ENCODE results near the gene ALDH4A1.

ALDH4A1 gene

GRCh38 chr1:18902523-18903290 is at the start of gene ALDH4A1:
Gene ALDH4A1, minus strand, starts transcription at chr1:18902555. Its CDS starts 32 bp downstream, at chr1:18902523.
- DNase-seq (ENCODE audit: low read depth) = peak; percentile 88

GRCh38 chr1:18951818-18952391 is 49.5 kb upstream of the ALDH4A1 start:
- DNase-seq (ENCODE audit: low read depth) = peak; percentile 74

GRCh38 chr1:18951416-18951815 is 49.1 kb upstream of the ALDH4A1 start:
- no peak for DNase-seq (ENCODE audit: low read depth)

GRCh38 chr1:18950401-18951026 is 48.2 kb upstream of the ALDH4A1 start:
- no peak for DNase-seq (ENCODE audit: low read depth)

GRCh38 chr1:18949686-18950400 is 47.5 kb upstream of the ALDH4A1 start:
- no peak for DNase-seq (ENCODE audit: low read depth)

- DNase-seq (ENCODE audit: low read depth) = no peak
These were observed 46.7 kb upstream of the ALDH4A1 start for GRCh38 chr1:18948913-18949685.

GRCh38 chr1:18948048-18948912 is 45.9 kb upstream of the ALDH4A1 start:
- DNase-seq (ENCODE audit: low read depth) = no peak

GRCh38 chr1:18947570-18947969 is 45.2 kb upstream of the ALDH4A1 start:
- no peak for DNase-seq (ENCODE audit: low read depth)

- no peak for DNase-seq (ENCODE audit: low read depth)
These were observed 44.4 kb upstream of the ALDH4A1 start for GRCh38 chr1:18946550-18947381.

- DNase-seq (ENCODE audit: low read depth) = no peak
These were observed 43.1 kb upstream of the ALDH4A1 start for GRCh38 chr1:18945401-18945849.

GRCh38 chr1:18944810-18945209 is 42.5 kb upstream of the ALDH4A1 start:
- no peak for DNase-seq (ENCODE audit: low read depth)

GRCh38 chr1:18943914-18944572 is 41.7 kb upstream of the ALDH4A1 start:
- DNase-seq (ENCODE audit: low read depth) = no peak

- no peak for DNase-seq (ENCODE audit: low read depth)
These were observed 40.8 kb upstream of the ALDH4A1 start for GRCh38 chr1:18943162-18943561.

GRCh38 chr1:18942340-18942739 is 40.0 kb upstream of the ALDH4A1 start:
- no peak for DNase-seq (ENCODE audit: low read depth)

GRCh38 chr1:18941221-18942141 is 39.1 kb upstream of the ALDH4A1 start:
- no peak for DNase-seq (ENCODE audit: low read depth)

GRCh38 chr1:18940303-18941020 is 38.1 kb upstream of the ALDH4A1 start:
- DNase-seq (ENCODE audit: low read depth) = no peak
